DMS79 treated with DMSO at 0.1 percent for 48 hours (cell line): ENCODE data around the gene FGF22.
"Not testable (repeated sequence)": the region's sequence is repeated elsewhere in the genome, so short reads cannot be mapped to it uniquely, and the experiment has no call there.

Source experiments
- DNase-seq: peaks from one replicate; lab custom pipeline; 2025; lab: John Stamatoyannopoulos, UW

The FGF22 gene

GRCh38 chr19:622666-623065, 17.0 kb upstream of the FGF22 start:
- DNase-seq: no peak

GRCh38 chr19:623175-623916, 16.3 kb upstream of the FGF22 start:
- no peak for DNase-seq

GRCh38 chr19:623974-624373, 15.7 kb upstream of the FGF22 start:
- no peak for DNase-seq

DNA sequence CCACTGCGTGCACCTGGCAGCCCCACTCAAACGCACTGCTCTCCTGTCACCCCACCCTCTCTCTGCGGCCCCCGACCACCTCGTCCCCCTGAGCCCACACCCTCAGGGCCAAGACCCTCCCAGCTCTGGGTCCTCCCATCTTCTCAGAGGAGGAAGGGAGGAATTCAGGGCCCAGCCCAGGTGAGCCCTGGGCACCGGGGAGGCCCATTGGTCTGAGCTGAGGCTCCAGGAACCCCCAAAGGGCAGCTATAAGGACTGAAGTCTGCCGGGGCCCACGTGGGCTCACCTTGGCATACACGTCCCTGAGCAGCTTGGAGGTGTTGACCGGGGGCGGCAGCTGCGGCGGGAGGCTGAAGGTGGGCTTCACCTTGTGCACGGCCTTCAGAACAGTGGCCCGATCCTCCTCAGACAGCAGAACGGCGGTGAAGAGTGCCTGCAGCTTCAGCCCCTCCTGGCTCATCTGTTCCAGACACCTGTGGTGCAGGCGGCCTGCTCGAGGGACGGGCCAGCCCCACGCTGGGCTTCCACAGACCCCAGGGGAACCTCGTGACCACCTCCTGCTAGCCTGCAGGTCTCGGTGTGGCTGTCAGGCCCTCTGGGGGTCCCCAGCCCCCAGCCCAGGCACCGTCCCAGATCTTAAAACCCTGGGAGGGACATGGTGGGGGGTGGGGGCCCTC, 15.1 kb upstream of the FGF22 start:
- no peak for DNase-seq

GRCh38 chr19:625257-625656, 14.4 kb upstream of the FGF22 start:
- DNase-seq: no peak

GRCh38 chr19:626566-626965, 13.1 kb upstream of the FGF22 start:
- DNase-seq: not testable (repeated sequence)

DNA sequence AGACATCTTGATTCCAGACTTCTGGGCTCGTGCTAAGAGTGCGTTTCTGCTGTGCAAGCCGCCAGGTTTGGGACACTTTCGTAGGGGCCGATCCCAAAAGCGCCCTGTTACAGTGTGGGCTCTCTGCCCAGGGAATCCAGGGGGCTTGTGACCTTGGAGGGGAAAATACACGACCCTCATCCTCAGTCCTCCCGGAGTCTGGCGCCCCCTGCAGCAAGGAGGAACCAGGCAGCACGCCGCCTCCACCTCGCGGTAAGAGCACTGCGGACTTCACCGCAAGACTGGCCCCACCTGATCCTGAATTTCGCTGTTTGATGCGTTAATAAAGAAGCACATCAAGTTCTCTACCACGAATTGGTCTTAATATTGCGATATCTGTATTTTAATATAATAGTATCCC, 11.5 kb upstream of the FGF22 start:
- no peak for DNase-seq

GRCh38 chr19:629515-629914, 10.2 kb upstream of the FGF22 start:
- not testable (repeated sequence) for DNase-seq

DNA sequence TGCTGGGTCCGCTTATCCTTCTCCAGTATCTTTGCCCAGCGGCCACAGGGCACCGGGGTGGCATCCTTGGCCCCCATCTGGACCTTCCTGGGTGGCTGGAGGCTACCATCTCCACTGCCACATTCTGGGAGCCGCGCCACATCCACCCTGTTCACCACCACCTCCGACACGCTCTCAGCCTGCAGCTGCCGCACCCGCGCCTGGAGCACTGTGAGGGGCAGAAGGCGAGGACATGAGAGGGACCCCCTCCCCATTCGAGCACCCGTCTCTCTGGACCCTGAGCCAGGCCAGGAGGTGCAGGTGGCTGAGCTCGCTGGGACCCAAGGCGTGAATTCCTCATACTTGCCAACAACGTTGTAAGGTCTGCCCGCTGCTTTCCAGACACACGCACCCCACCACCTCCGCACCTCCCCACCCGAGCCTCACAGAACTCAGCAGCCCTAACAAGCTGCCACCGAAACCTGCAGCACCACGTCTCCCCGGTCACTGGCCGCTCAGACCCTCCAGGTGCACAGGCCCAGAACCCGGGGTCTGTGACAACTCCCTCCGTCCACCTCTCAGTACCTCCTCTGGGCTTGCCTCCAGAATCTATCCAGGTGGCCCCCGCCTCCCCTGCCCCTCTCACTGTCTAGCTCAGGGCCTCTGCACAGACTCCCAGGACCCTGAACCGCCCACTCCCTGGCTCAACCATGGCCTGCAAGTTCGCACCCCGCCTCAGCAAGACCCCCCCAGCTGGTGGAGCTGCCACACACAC, 9.5 kb upstream of the FGF22 start:
- DNase-seq: no peak

DNA sequence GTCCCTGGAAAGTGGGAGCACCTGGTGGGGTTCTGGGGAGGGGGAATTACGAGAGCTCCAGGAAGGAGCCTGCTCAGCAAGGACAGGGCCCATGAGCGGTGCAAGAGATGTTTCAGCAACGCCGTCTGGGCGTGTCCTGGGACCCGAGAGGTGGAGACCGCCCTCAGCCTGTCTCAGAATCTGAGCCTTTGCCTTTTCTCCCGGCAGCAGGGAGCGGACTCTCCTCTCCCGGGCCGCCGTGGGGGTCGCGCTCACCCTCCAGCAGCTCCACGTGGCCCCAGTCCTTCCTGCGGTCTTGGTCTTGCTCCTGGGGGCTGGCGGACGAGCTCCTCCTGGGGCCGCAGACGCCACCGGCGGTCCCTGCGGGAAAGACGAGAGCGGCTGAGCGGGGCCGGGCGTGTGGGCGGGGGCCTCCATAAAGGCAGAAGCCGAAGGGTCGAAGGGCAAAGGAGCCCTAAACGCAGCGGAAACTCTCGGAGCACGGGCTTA, 7.1 kb upstream of the FGF22 start:
- no peak for DNase-seq

DNA sequence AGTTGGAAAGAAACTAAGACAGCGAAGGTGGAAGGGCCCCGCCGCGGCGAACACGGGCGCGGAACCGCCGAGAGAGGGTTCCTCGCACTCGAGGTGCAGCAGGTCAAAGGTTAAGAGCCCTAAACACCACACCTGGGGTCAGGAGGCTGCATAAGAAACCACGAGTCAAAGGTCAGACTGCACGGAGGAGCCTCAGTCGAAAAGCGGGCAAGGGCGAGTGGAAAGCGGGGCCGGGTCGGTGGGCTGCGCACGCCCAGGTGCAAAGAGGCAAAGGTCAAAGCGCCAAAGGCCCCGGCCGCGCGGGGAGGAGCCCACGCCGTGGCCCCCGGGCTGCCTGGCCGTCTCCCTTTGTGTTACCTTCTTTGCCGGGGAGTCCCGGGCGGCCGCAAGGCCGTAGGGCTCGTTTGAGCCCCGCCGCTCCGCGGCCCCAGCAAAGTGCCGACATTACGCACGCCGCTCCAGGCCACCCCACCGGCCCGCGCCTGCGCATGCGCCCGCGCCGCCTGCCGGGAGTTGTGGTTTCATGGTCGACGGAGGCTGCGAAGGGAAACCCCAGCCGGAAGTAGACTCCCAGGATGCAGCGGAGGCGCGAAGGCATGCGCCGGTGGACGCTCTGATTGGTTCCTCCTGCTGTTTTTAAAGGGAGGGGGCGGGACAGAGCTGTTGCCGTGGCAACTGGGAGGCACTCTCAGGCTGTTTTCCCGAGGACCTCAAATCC, 6.5 kb upstream of the FGF22 start, which contains the start of gene POLRMT:
TSS of gene POLRMT (minus strand) at position 470 of the 718 bp plus-strand sequence. CDS start at position 445, 25 bp downstream.
- DNase-seq: peak; percentile 94

GRCh38 chr19:633786-634639, 5.7 kb upstream of the FGF22 start:
- no peak for DNase-seq

GRCh38 chr19:634975-635652, 4.6 kb upstream of the FGF22 start:
- no peak for DNase-seq

- no peak for DNase-seq
Measured at GRCh38 chr19:638906-639252, 800 bp upstream of the FGF22 start.

GRCh38 chr19:640161-640558, 481 bp downstream of the FGF22 start:
- DNase-seq: no peak

GRCh38 chr19:640606-641189, 1.0 kb downstream of the FGF22 start:
- DNase-seq: no peak

DNA sequence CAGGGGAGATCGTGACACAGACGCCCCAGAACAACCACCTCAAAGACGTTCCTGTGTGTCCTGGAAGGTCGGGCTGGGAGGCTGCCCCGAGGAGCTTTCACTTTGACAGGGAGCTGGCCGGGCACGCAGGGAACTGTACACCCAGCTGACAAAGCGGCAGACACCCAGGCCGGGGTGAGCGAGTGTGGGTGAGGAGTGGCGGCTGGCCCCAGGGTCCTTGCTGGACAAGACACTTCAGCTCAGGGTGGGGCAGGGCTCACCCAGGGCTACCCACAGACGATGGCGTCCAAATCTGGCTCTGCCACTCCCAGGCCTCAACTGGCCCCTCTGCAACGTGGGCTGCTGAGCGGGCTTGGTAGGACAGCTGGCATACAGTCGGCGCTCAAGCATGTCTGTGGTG, 2.0 kb downstream of the FGF22 start:
- no peak for DNase-seq

DNA sequence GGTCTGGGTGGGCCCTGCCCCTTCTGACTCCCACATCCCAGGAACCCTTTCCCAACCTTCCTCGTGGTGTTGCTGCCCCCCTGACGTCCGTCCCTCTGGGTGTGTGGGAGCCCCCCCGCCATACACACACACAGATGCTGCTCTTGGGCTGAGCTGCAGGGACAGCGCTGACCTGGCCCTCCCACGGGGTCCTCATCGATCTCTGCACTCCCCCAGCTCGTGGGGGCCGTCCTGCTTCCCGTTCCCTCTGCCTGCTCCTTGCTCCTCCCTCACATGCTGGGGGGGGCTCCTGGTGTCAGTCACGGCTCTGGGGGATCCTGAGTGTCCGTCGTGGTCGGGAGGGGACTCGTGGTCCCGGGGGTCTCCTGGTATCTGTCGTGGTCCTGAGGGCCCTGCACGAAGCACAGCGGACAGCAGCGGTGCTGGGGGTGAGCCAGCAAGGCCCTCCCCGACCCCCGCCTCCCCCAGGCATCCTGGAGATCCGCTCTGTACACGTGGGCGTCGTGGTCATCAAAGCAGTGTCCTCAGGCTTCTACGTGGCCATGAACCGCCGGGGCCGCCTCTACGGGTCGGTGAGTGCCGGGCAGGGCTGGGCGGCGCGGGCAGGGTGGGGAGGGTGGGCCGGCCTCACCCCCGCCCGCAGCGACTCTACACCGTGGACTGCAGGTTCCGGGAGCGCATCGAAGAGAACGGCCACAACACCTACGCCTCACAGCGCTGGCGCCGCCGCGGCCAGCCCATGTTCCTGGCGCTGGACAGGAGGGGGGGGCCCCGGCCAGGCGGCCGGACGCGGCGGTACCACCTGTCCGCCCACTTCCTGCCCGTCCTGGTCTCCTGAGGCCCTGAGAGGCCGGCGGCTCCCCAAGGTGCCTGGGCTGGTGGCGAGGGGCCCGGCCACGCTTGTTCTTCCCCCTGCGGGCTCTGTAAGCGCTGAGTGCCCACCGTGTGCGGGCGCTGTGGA, 3.4 kb downstream of the FGF22 start:
- no peak for DNase-seq

DNA sequence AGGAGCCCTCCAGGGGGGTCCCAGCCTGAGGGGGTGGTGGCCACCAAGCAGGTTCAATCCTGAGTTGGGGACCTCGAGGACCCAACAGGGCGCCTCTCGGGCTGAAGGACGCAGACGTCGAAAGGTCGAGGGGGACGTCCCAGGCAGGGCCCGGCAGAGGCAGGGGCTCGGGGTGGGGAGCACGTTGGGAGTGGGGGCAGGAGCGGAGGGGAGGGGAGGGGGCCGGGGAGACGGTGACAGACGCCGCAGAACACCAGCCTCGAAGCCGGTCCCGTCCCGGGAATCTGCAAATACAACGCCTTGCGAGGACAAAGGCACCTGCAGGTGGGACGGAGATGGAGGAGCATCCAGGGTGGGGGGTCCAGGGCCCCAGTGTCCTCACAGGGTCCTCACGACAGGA, 4.1 kb downstream of the FGF22 start:
- DNase-seq: no peak
